Keratinocyte (primary cell): Measurements from ENCODE around the gene GSG1. TPM values are rescaled to one million over a fixed set of nuclear protein-coding genes. Genes with fewer than 3 reads are reported as not detected.
A peak's percentile ranks its signal among the peaks of the same experiment; 100 is the strongest.

Source experiments
- DNase-seq: peaks from one replicate; pipeline ENCODE4 v3.0.0-alpha.2; 2011; ENCODE audit warnings: low read depth, missing footprints, low spot score
- FAIRE-seq: peaks from 2 replicates; lab custom pipeline; 2011; peaks lifted over from hg19 to GRCh38; lab: Jason Lieb, UNC
- H2AFZ ChIP-seq: 2 replicates; pipeline ENCODE4 v1.6.0; 2012; ENCODE audit warnings: low read length, control low read depth, inconsistent platforms; ENCODE audit not compliant: control insufficient read depth
- H3K27ac ChIP-seq: 2 replicates; pipeline ENCODE4 v1.5.1; 2011; ENCODE audit warnings: low read length; ENCODE audit not compliant: control insufficient read depth, insufficient read depth
- H3K27me3 ChIP-seq: 3 replicates; pipeline ENCODE4 v1.6.0; 2011; ENCODE audit warnings: low read length; ENCODE audit not compliant: control insufficient read depth, insufficient read depth; ENCODE audit errors: extremely low read depth
- H3K36me3 ChIP-seq, 2 experiments: 2 replicates in 1 of 2; 3 replicates in 1 of 2; pipeline ENCODE4 v1.5.1; 2011; ENCODE audit warnings: low read length in 2 of 2, mild to moderate bottlenecking in 1 of 2; ENCODE audit not compliant: control insufficient read depth in 2 of 2, insufficient read depth in 2 of 2; ENCODE audit errors: extremely low read depth in 1 of 2
- H3K4me1 ChIP-seq: 3 replicates; pipeline ENCODE4 v1.5.1; 2011; ENCODE audit warnings: low read length; ENCODE audit not compliant: control insufficient read depth, insufficient read depth; ENCODE audit errors: extremely low read depth
- H3K4me2 ChIP-seq: 3 replicates; pipeline ENCODE4 v1.6.0; 2011; ENCODE audit warnings: low read depth, low read length; ENCODE audit not compliant: control insufficient read depth, insufficient read depth; ENCODE audit errors: extremely low read depth
- H3K4me3 ChIP-seq, 3 experiments: fragments of 200-600 bp in 1 of 3; sonication (generic) in 1 of 3; 2 replicates in 2 of 3; 3 replicates in 1 of 3; pipeline ENCODE4 v1.5.1; 2011 to 2016; ENCODE audit warnings: low read length in 3 of 3, mild to moderate bottlenecking in 3 of 3, control low read depth in 2 of 3, inconsistent platforms in 1 of 3, low read depth in 1 of 3, mixed read lengths in 1 of 3, mixed run types in 1 of 3, moderate library complexity in 1 of 3; ENCODE audit not compliant: control insufficient read depth in 2 of 3, insufficient read depth in 2 of 3; ENCODE audit errors: extremely low read depth in 1 of 3
- H3K79me2 ChIP-seq: 2 replicates; pipeline ENCODE4 v1.6.0; 2012; ENCODE audit warnings: low read length; ENCODE audit not compliant: control insufficient read depth, insufficient read depth
- H3K9ac ChIP-seq: 3 replicates; pipeline ENCODE4 v1.6.0; 2011; ENCODE audit warnings: low read length; ENCODE audit not compliant: control insufficient read depth, insufficient read depth; ENCODE audit errors: extremely low read depth
- H3K9me1 ChIP-seq: 3 replicates; pipeline ENCODE4 v1.6.0; 2011; ENCODE audit warnings: low read length; ENCODE audit not compliant: control insufficient read depth, insufficient read depth; ENCODE audit errors: extremely low read depth
- H3K9me3 ChIP-seq: 2 replicates; pipeline ENCODE4 v1.5.1; 2012; ENCODE audit warnings: low read depth, low read length; ENCODE audit not compliant: control insufficient read depth
- H4K20me1 ChIP-seq: 3 replicates; pipeline ENCODE4 v1.6.0; 2011; ENCODE audit warnings: low read length; ENCODE audit not compliant: control insufficient read depth, insufficient read depth; ENCODE audit errors: extremely low read depth
- EZH2 ChIP-seq: IDR thresholded peaks from one replicate; pipeline ENCODE4 v1.6.1; 2012; ENCODE audit warnings: inconsistent platforms, mild to moderate bottlenecking, low read length, moderate library complexity
- dilution Hi-C: fragments of 300-500 bp; cut with MboI; formaldehyde crosslinking; loops from one replicate; pipeline ENCODE4 v1.7.0; 2020; ENCODE audit warnings: low sequenced_read_pairs; ENCODE audit not compliant: extremely low pct_ligation_motif_present
- polyA plus RNA-seq, 5 experiments: library from polyadenylated mRNA; depleted of rRNA in 3 of 5; stranded (reverse) in 3 of 5; stranded (forward) in 1 of 5; unstranded in 1 of 5; fragments of >200 nt; gene quantifications; 1 replicate in 1 of 5; 2 replicates in 3 of 5; 3 replicates in 1 of 5; pipeline versions ENCODE4 v1.2.1 to v1.2.3, GENCODE V29; 2011 to 2012; ENCODE audit warnings: missing spikeins in 2 of 5, low read depth in 1 of 5, low replicate concordance in 1 of 5
- TF ChIP-seq, protein P1 (sequence below), 3 experiments: IDR thresholded peaks in 1 of 3; conservative IDR thresholded peaks in 1 of 3; optimal IDR thresholded peaks in 1 of 3; 2 replicates in 2 of 3; 3 replicates in 1 of 3; pipeline versions ENCODE3 to v1.5.1; 2011; ENCODE audit warnings: low read length in 3 of 3, mild to moderate bottlenecking in 3 of 3, moderate library complexity in 2 of 3, control low read depth in 1 of 3, inconsistent platforms in 1 of 3; ENCODE audit not compliant: insufficient read depth in 2 of 3; ENCODE audit errors: extremely low read depth in 1 of 3

The GSG1 gene
- polyA plus RNA-seq, 1 donor (not counting 4 experiments of a cell fraction or from before 2014, with no cell fraction given), result 0.05 TPM

DNA sequence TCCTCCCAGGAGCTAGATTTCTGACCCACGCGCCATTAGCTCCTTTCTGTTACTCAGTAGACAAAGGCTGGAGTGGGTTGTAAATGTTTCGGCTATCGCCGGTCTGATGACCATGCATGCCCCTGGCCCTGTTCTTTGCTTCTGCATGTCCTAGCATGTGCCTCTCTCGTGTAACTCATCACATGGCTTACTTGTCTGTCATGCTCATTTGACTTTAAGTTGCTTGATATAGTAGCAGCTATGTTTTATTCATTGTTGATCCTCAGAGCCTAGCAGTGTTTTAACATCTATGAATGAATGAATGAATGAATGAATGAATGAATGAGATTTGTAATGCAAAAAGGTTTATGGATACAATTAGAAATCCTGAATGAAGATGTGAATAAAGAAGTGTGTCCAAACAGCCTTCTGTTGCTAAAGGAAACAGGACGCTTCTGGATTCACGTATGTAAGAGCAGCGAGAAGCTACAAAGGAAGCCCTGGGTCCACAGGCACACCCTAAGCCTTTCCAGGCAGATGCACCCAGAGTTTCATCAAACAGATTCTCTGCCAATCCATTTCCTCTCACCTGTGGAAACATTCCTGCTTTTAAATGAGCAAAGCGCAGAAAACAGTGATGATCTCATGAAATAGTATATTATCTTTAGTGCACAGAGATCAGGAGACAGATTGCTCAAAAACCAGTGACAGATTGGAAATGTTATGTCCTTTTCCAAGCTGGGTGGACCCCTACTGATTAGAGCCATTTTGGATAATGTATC is 3.4 kb downstream of the GSG1 start:
- dilution Hi-C loops, result no loop called here
- TF ChIP-seq, protein P1, sequence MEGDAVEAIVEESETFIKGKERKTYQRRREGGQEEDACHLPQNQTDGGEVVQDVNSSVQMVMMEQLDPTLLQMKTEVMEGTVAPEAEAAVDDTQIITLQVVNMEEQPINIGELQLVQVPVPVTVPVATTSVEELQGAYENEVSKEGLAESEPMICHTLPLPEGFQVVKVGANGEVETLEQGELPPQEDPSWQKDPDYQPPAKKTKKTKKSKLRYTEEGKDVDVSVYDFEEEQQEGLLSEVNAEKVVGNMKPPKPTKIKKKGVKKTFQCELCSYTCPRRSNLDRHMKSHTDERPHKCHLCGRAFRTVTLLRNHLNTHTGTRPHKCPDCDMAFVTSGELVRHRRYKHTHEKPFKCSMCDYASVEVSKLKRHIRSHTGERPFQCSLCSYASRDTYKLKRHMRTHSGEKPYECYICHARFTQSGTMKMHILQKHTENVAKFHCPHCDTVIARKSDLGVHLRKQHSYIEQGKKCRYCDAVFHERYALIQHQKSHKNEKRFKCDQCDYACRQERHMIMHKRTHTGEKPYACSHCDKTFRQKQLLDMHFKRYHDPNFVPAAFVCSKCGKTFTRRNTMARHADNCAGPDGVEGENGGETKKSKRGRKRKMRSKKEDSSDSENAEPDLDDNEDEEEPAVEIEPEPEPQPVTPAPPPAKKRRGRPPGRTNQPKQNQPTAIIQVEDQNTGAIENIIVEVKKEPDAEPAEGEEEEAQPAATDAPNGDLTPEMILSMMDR (optimal IDR thresholded peaks at IDR 0.05 in 1 of 3, IDR thresholded peaks at IDR 0.05 in 1 of 3, conservative IDR thresholded peaks at IDR 0.05 in 1 of 3; ENCODE audit: extremely low read depth in 1 of 3, insufficient read depth in 2 of 3, low read length in 3 of 3), result no peak
- TF ChIP-seq EZH2, result no peak
- peak overlapping the region; percentile 86 for H3K9ac ChIP-seq
- H3K9me1 ChIP-seq, result no peaks in the 10 kb centered on the region
- H3K79me2 ChIP-seq, result no peaks in the 10 kb centered on the region
- peak; percentile 91 for FAIRE-seq
- H3K27me3 ChIP-seq, result no peaks in the 10 kb centered on the region
- H3K27ac ChIP-seq, result peak overlapping the region; percentile 99
- H3K4me3 ChIP-seq, result peak overlapping the region in 2 of 3 experiments; percentile 2 to 48
- no peak overlapping the region for H2AFZ ChIP-seq
- peak overlapping the region; percentile 98 for H3K4me2 ChIP-seq
- DNase-seq, result peak; percentile 89
- no peaks in the 10 kb centered on the region for H4K20me1 ChIP-seq
- H3K9me3 ChIP-seq, result no peaks in the 10 kb centered on the region
- H3K4me1 ChIP-seq, result peaks cover 56% of the 10 kb centered on the region
- no peaks in the 10 kb centered on the region for H3K36me3 ChIP-seq

DNA sequence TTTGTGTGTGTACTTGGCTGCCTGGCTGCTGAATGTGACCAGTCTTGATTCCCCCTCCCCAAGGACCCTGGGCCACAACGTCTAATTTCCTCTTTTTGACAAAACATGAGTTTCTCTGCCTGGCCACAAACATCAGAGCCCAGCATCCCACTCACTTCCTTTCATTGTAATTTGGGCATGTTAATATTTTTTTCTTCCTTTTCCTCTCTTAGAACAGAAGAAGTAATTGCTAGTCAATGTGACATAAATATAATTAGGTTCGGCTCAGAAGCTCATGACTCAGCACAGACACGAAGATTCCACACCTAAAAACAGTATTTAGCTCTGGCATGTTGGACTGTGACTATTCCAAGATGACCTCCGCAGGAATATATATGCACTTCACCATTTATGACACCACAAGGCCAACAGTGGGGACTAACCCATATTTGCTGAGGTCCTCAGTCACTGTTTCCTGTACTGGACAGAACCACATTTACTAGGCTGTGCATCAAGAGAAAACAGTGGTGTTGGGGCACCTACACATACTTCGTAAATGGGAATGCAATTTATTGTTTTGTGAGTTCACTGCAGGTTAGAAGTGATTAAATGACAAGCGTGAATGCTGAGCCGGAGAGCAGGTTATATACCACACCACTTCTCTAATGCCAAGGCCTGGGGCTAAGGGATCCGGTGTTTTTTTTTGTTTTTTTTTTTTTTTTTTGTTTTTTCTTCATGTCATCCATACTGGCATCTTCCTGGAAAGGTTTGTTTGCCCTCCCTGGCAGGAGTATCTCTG is 4.2 kb downstream of the GSG1 start:
- dilution Hi-C loops, result no loop called here
- Histone ChIP-seq H3K79me2 (no peaks in the 10 kb centered on the region), H3K27me3 (no peaks in the 10 kb centered on the region), H2AFZ (no peak overlapping the region), H3K27ac (peak overlapping the region; percentile 99), H3K4me3 (peak overlapping the region in 2 of 3 experiments; percentile 16 to 36), H3K36me3 (no peaks in the 10 kb centered on the region), H3K9ac (peak overlapping the region; percentile 86), H3K9me1 (no peaks in the 10 kb centered on the region), H3K4me1 (peaks cover 63% of the 10 kb centered on the region), H3K9me3 (no peaks in the 10 kb centered on the region), H3K4me2 (peak overlapping the region; percentile 98), H4K20me1 (no peaks in the 10 kb centered on the region)
- peak; percentile 34 for FAIRE-seq
- TF ChIP-seq, protein P1 (optimal IDR thresholded peaks at IDR 0.05 in 1 of 3, IDR thresholded peaks at IDR 0.05 in 1 of 3, conservative IDR thresholded peaks at IDR 0.05 in 1 of 3; ENCODE audit: extremely low read depth in 1 of 3, insufficient read depth in 2 of 3, low read length in 3 of 3), result no peak
- DNase-seq, result no peak
